Thyroid gland (tissue), 4 donors: ENCODE data around the gene ERVFRD-1.

Experiments used
- CTCF ChIP-seq, 6 experiments: fragments of 200-600 bp in 3 of 6; fragments of 450-650 bp in 3 of 6; sonication (generic) in 3 of 6; IDR thresholded peaks; one replicate each; pipeline ENCODE4 v1.5.1; 2016 to 2019; ENCODE audit warnings: antibody characterized with exemption in 6 of 6, mild to moderate bottlenecking in 2 of 6, inconsistent platforms in 1 of 6, moderate library complexity in 1 of 6
- POLR2A ChIP-seq, 2 donors: fragments of 450-650 bp; IDR thresholded peaks; one replicate each; pipeline ENCODE4 v1.6.1; 2017; ENCODE audit warnings: antibody characterized with exemption in 2 of 2, mild to moderate bottlenecking in 2 of 2, moderate library complexity in 1 of 2

- TF ChIP-seq CTCF (IDR thresholded peaks at IDR 0.05), result no peak
- no peak for TF ChIP-seq POLR2A (IDR thresholded peaks at IDR 0.05)
Observed at GRCh38 chr6:11083491-11083890, 28.0 kb downstream of the ERVFRD-1 start.
